GM10847 (cell line): Measurements from ENCODE around the gene SRI.

Source experiments
- POLR2A ChIP-seq: IDR thresholded peaks from 2 replicates; pipeline ENCODE4 v1.6.1; 2011; ENCODE audit not compliant: insufficient read length; ENCODE audit errors: extremely low read depth

SRI gene

DNA sequence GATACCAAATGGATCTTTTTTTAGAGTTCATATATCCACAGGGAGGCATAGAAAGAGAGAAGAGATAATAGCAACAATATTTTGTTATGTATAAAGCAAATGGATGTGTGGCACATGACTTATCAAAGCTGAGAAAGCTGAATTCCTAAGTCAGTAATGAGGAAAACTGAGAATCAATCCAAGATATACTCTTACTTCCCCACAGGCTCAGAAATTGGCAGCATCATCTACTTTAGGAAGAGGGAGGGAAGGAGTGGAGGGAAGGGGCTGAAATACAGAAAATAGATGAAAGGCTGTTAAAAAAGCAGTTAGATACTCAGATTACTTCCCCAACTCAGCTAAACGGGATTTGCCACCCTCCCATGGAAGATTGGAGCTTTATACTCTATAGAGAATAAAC lies 63.5 kb downstream of the SRI start:
- no peak for TF ChIP-seq POLR2A

DNA sequence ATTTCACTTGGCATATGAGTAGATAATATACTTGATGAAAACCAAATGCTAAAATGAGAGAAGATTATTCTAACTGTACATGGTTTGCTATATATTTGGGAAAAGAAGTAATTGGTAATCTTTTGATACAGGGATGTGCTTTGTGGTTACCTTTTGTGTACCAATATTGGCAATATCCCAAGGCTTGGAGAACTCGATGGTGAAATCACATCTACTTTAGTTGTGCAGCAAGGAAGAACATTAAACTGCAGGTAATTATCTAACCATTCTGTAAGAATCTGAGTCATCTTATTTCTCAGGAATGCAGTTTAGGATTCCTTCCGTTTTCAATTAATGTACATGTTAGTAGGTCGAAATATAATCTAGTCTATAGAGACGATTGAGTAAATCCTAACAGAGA lies 64.1 kb downstream of the SRI start:
- no peak for TF ChIP-seq POLR2A
